HEK293 (cell line): Measurements from ENCODE around the gene ZNF529.

Source experiments
- AEBP2 ChIP-seq: fragments of 450-650 bp; formaldehyde crosslinking; IDR thresholded peaks from 2 replicates; pipeline ENCODE4 v1.5.1; 2016; ENCODE audit warnings: missing biosample characterization, missing genetic modification characterization, borderline replicate concordance
- ELK4 ChIP-seq: IDR thresholded peaks from 2 replicates; pipeline ENCODE4 v1.6.1; 2011; ENCODE audit warnings: mild to moderate bottlenecking, low read depth, low read length, borderline replicate concordance
- HOXD13 ChIP-seq: sonication (generic); formaldehyde crosslinking; IDR thresholded peaks from 2 replicates; pipeline ENCODE4 v1.8.0; 2022; ENCODE audit warnings: missing genetic modification reagents, borderline replicate concordance
- OVOL3 ChIP-seq: fragments of 450-650 bp; formaldehyde crosslinking; IDR thresholded peaks from 2 replicates; pipeline ENCODE4 v1.5.1; 2016; ENCODE audit warnings: missing biosample characterization, missing genetic modification characterization
- PATZ1 ChIP-seq: fragments of 450-650 bp; formaldehyde crosslinking; IDR thresholded peaks from 2 replicates; pipeline ENCODE4 v1.5.1; 2016; ENCODE audit warnings: missing biosample characterization, missing genetic modification characterization
- SP2 ChIP-seq: fragments of 450-650 bp; formaldehyde crosslinking; IDR thresholded peaks from 2 replicates; pipeline ENCODE4 v1.5.1; 2016; ENCODE audit warnings: missing biosample characterization, missing genetic modification characterization
- SP7 ChIP-seq: fragments of 450-650 bp; formaldehyde crosslinking; IDR thresholded peaks from 2 replicates; pipeline ENCODE4 v1.5.1; 2016; ENCODE audit warnings: missing biosample characterization, missing genetic modification characterization
- ZBTB1 ChIP-seq: fragments of 450-650 bp; formaldehyde crosslinking; IDR thresholded peaks from 2 replicates; pipeline ENCODE4 v1.5.1; 2016; ENCODE audit warnings: missing biosample characterization, missing genetic modification characterization
- ZEB2 ChIP-seq: fragments of 450-650 bp; formaldehyde crosslinking; IDR thresholded peaks from 2 replicates; pipeline ENCODE4 v1.5.1; 2016; ENCODE audit warnings: missing biosample characterization, missing genetic modification characterization
- ZFP3 ChIP-seq: fragments of 450-650 bp; formaldehyde crosslinking; IDR thresholded peaks from 2 replicates; pipeline ENCODE4 v1.5.1; 2016; ENCODE audit warnings: low read depth, missing biosample characterization, missing genetic modification characterization
- ZFP69B ChIP-seq: fragments of 450-650 bp; formaldehyde crosslinking; IDR thresholded peaks from 2 replicates; pipeline ENCODE4 v1.5.1; 2016; ENCODE audit warnings: missing biosample characterization, missing genetic modification characterization
- ZNF10 ChIP-seq: fragments of 450-650 bp; formaldehyde crosslinking; IDR thresholded peaks from 2 replicates; pipeline ENCODE4 v1.5.1; 2017; ENCODE audit warnings: missing biosample characterization, missing genetic modification characterization
- ZNF138 ChIP-seq: fragments of 450-650 bp; formaldehyde crosslinking; IDR thresholded peaks from 2 replicates; pipeline ENCODE4 v1.5.1; 2016; ENCODE audit warnings: missing biosample characterization, missing genetic modification characterization, borderline replicate concordance
- ZNF140 ChIP-seq: fragments of 450-650 bp; formaldehyde crosslinking; IDR thresholded peaks from 2 replicates; pipeline ENCODE4 v1.5.1; 2016; ENCODE audit warnings: missing biosample characterization, missing genetic modification characterization
- ZNF2 ChIP-seq: fragments of 450-650 bp; formaldehyde crosslinking; IDR thresholded peaks from 2 replicates; pipeline ENCODE4 v1.5.1; 2016; ENCODE audit warnings: missing biosample characterization, missing genetic modification characterization
- ZNF211 ChIP-seq: fragments of 450-650 bp; formaldehyde crosslinking; IDR thresholded peaks from 2 replicates; pipeline ENCODE4 v1.5.1; 2016; ENCODE audit warnings: low read depth, missing biosample characterization, missing genetic modification characterization
- ZNF239 ChIP-seq: fragments of 450-650 bp; formaldehyde crosslinking; IDR thresholded peaks from 2 replicates; pipeline ENCODE4 v1.5.1; 2016; ENCODE audit warnings: missing biosample characterization, missing genetic modification characterization
- ZNF280C ChIP-seq: fragments of 450-650 bp; formaldehyde crosslinking; IDR thresholded peaks from 2 replicates; pipeline ENCODE4 v1.5.1; 2016; ENCODE audit warnings: missing biosample characterization, missing genetic modification characterization
- ZNF280D ChIP-seq: fragments of 450-650 bp; formaldehyde crosslinking; IDR thresholded peaks from 2 replicates; pipeline ENCODE4 v1.5.1; 2016; ENCODE audit warnings: missing biosample characterization, missing genetic modification characterization
- ZNF488 ChIP-seq: fragments of 450-650 bp; formaldehyde crosslinking; IDR thresholded peaks from 2 replicates; pipeline ENCODE4 v1.5.1; 2016; ENCODE audit warnings: missing biosample characterization, missing genetic modification characterization
- ZNF510 ChIP-seq: fragments of 450-650 bp; formaldehyde crosslinking; IDR thresholded peaks from 2 replicates; pipeline ENCODE4 v1.5.1; 2018; ENCODE audit warnings: mild to moderate bottlenecking, missing genetic modification characterization, missing biosample characterization; ENCODE audit not compliant: insufficient replicate concordance
- ZNF560 ChIP-seq: fragments of 450-650 bp; formaldehyde crosslinking; IDR thresholded peaks from 2 replicates; pipeline ENCODE4 v1.5.1; 2017; ENCODE audit warnings: missing biosample characterization, missing genetic modification characterization, borderline replicate concordance
- ZNF624 ChIP-seq: fragments of 450-650 bp; formaldehyde crosslinking; IDR thresholded peaks from 2 replicates; pipeline ENCODE4 v1.5.1; 2017; ENCODE audit warnings: missing biosample characterization, missing genetic modification characterization
- ZNF664 ChIP-seq: fragments of 450-650 bp; formaldehyde crosslinking; IDR thresholded peaks from 2 replicates; pipeline ENCODE4 v1.5.1; 2016; ENCODE audit warnings: missing biosample characterization, missing genetic modification characterization
- ZNF677 ChIP-seq: fragments of 450-650 bp; IDR thresholded peaks from 2 replicates; pipeline ENCODE4 v1.5.0; 2018; ENCODE audit warnings: missing biosample characterization, mild to moderate bottlenecking, missing genetic modification characterization, moderate library complexity
- ZNF791 ChIP-seq: fragments of 450-650 bp; formaldehyde crosslinking; IDR thresholded peaks from 2 replicates; pipeline ENCODE4 v1.5.1; 2016; ENCODE audit warnings: missing biosample characterization, missing genetic modification characterization
- ZSCAN23 ChIP-seq: fragments of 450-650 bp; formaldehyde crosslinking; IDR thresholded peaks from 2 replicates; pipeline ENCODE4 v1.5.1; 2016; ENCODE audit warnings: missing biosample characterization, missing genetic modification characterization
- ZXDB ChIP-seq: fragments of 450-650 bp; formaldehyde crosslinking; IDR thresholded peaks from 2 replicates; pipeline ENCODE4 v1.5.1; 2016; ENCODE audit warnings: missing biosample characterization, missing genetic modification characterization

The ZNF529 gene

GRCh38 chr19:36547001-36547732, 25.9 kb downstream of the ZNF529 start (continued):
- TF ChIP-seq ZNF664 (tag by site-specific recombination) (no peak), PATZ1 (tag by site-specific recombination) (no peak), ZSCAN23 (tag by site-specific recombination) (peak; percentile 70; the same call in 1 of the 2 replicates), ZNF10 (tag by site-specific recombination) (0 out of 2 replicates have a peak, but pooled peaks have one; percentile 39), ZNF2 (tag by site-specific recombination) (no peak), SP2 (no peak), ZNF677 (tag by site-specific recombination) (no peak), ZNF280C (no peak; the same call in 1 of the 2 replicates), ZEB2 (tag by site-specific recombination) (no peak), ZNF510 (peak; percentile 67), ZFP3 (tag by site-specific recombination) (no peak), ZFP69B (tag by site-specific recombination) (no peak), ZNF280D (tag by site-specific recombination) (peak; percentile 98), OVOL3 (no peak), ZNF239 (tag by site-specific recombination) (no peak), ZNF140 (tag by site-specific recombination) (no peak), ZNF488 (tag by site-specific recombination) (no peak), ZBTB1 (tag by site-specific recombination) (no peak), ZXDB (tag by site-specific recombination) (0 out of 2 replicates have a peak, but pooled peaks have one; percentile 23), ZNF624 (tag by site-specific recombination) (no peak), ZNF560 (tag by site-specific recombination) (no peak), SP7 (tag by site-specific recombination) (peak; percentile 29), AEBP2 (tag by site-specific recombination) (no peak), ZNF138 (tag by site-specific recombination) (no peak), ZNF211 (tag by site-specific recombination) (no peak), ZNF791 (tag by site-specific recombination) (no peak), HOXD13 (no peak), ELK4 (no peak)
